Measurements from ENCODE around the gene LSAMP. TPM values are rescaled to one million over a fixed set of nuclear protein-coding genes. Genes with fewer than 3 reads are reported as not detected.

Gene LSAMP
- total RNA-seq, 6 experiments from 2014 or later: under 0.01 to 0.22 (median 0.12) TPM; not detected in 1

GRCh38 chr3:116256843-116257485 lies 188.3 kb downstream of the LSAMP start:
- WGBS (ENCODE audit: insufficient coverage, low coverage, low lambda C conversion rate, missing lambda C conversion rate): 25% methylated on average over 4 of the region's 4 CpGs
- ATAC-seq: no peak
- intact Hi-C loops (cut with DNase I): no loop called here
- Histone ChIP-seq H3K9me3 (no peaks in the 10 kb centered on the region), H3K4me3 (no peak overlapping the region), H3K27me3 (no peaks in the 10 kb centered on the region), H3K27ac (no peak overlapping the region), H3K36me3 (no peaks in the 10 kb centered on the region), H3K4me1 (no peaks in the 10 kb centered on the region)
- DNase-seq: no peak
- TF ChIP-seq POLR2A (IDR thresholded peaks at IDR 0.05): no peak
- TF ChIP-seq, protein P1, sequence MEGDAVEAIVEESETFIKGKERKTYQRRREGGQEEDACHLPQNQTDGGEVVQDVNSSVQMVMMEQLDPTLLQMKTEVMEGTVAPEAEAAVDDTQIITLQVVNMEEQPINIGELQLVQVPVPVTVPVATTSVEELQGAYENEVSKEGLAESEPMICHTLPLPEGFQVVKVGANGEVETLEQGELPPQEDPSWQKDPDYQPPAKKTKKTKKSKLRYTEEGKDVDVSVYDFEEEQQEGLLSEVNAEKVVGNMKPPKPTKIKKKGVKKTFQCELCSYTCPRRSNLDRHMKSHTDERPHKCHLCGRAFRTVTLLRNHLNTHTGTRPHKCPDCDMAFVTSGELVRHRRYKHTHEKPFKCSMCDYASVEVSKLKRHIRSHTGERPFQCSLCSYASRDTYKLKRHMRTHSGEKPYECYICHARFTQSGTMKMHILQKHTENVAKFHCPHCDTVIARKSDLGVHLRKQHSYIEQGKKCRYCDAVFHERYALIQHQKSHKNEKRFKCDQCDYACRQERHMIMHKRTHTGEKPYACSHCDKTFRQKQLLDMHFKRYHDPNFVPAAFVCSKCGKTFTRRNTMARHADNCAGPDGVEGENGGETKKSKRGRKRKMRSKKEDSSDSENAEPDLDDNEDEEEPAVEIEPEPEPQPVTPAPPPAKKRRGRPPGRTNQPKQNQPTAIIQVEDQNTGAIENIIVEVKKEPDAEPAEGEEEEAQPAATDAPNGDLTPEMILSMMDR (IDR thresholded peaks at IDR 0.05): no peak

GRCh38 chr3:116254541-116254940 lies 190.7 kb downstream of the LSAMP start:
- WGBS (ENCODE audit: insufficient coverage, low coverage, low lambda C conversion rate, missing lambda C conversion rate): 25% methylated on average over 3 of the region's 3 CpGs
- H3K4me3 ChIP-seq: no peak overlapping the region
- no peaks in the 10 kb centered on the region for H3K9me3 ChIP-seq
- H3K36me3 ChIP-seq: no peaks in the 10 kb centered on the region
- no peak for TF ChIP-seq POLR2A (IDR thresholded peaks at IDR 0.05)
- TF ChIP-seq, protein P1 (IDR thresholded peaks at IDR 0.05): no peak
- no peaks in the 10 kb centered on the region for H3K4me1 ChIP-seq
- intact Hi-C loops (cut with DNase I): no loop called here
- no peaks in the 10 kb centered on the region for H3K27me3 ChIP-seq
- H3K27ac ChIP-seq: no peak overlapping the region
- ATAC-seq (no peak), DNase-seq (no peak)

DNA sequence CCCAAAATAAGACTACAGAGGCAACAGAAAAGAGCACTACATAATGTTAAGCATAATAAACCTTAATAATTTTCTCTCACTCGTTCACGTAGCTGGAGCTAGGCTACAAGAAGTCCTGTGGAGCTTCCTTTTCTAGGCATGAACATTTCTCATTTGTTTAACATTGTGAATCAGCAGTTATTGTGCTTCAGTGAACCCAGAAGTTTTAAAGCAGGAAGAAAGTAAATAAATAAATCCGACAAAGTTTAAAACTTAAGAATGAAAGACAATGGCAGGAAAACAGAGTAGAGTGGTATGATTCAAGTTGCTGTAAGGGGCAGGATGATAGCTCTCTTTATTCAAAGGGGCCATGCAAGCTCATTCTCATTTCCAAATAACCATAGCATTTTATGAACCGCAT lies 191.8 kb downstream of the LSAMP start:
- Histone ChIP-seq H3K27ac (no peak overlapping the region), H3K27me3 (no peaks in the 10 kb centered on the region), H3K4me3 (no peak overlapping the region), H3K9me3 (no peaks in the 10 kb centered on the region), H3K4me1 (no peaks in the 10 kb centered on the region), H3K36me3 (no peaks in the 10 kb centered on the region)
- 29% methylated on average over 4 of the region's 4 CpGs for WGBS (ENCODE audit: insufficient coverage, low coverage, low lambda C conversion rate, missing lambda C conversion rate)
- no peak for TF ChIP-seq POLR2A (IDR thresholded peaks at IDR 0.05)
- TF ChIP-seq, protein P1 (IDR thresholded peaks at IDR 0.05): no peak
- ATAC-seq: no peak
- DNase-seq: no peak
- intact Hi-C loops (cut with DNase I): no loop called here

DNA sequence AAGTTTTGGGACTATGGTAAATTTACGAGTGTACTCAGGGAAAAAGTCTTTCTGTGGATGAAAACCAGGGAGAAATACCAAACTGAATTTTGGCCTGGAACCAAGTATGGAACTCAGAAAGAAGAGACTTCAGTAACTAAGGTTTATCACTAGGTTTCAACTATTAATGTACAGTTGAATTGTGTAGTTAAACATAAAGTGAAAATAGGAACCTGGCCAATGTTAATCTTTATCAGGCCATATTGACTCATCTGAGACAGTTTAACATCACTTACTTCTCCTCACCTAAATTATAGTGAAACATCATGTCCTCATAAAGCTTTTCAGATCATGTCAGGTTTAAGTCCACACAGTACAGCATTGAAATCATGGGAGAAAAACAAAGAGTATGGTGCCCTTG lies 197.7 kb downstream of the LSAMP start:
- intact Hi-C loops (cut with DNase I): no loop called here

More for the DNA sequence above, 197.7 kb downstream of the LSAMP start:
- no peak for DNase-seq
- H3K36me3 ChIP-seq: no peaks in the 10 kb centered on the region
- 32% methylated on average over 1 of the region's 1 CpG for WGBS (ENCODE audit: insufficient coverage, low coverage, low lambda C conversion rate, missing lambda C conversion rate)
- H3K27ac ChIP-seq: no peak overlapping the region
- no peaks in the 10 kb centered on the region for H3K9me3 ChIP-seq
- H3K4me1 ChIP-seq: no peaks in the 10 kb centered on the region
- no peak for ATAC-seq
- no peak for TF ChIP-seq POLR2A (IDR thresholded peaks at IDR 0.05)
- TF ChIP-seq, protein P1 (IDR thresholded peaks at IDR 0.05): no peak
- H3K4me3 ChIP-seq: no peak overlapping the region
- no peaks in the 10 kb centered on the region for H3K27me3 ChIP-seq
